Heart right ventricle (tissue), 16 donors: ENCODE measurements around the gene GTPBP10. TPM values are rescaled to one million over a fixed set of nuclear protein-coding genes. Genes with fewer than 3 reads are reported as not detected.

ENCODE experiments used
- ATAC-seq, 8 donors: fragments of 200-7000 bp; cut with Tn5 transposase; one replicate each; pipeline ENCODE4 v1.9.1; 2020; ENCODE audit warnings: mild to moderate bottlenecking in 8 of 8, moderate library complexity in 8 of 8, moderate number of reproducible peaks in 1 of 8
- DNase-seq, 2 donors: peaks; one replicate each; pipeline ENCODE4 v3.0.0-alpha.2; 2020
- H3K27ac ChIP-seq, 10 donors: fragments of 200-600 bp; sonication (generic) in 2 of 10; one replicate each; pipeline versions ENCODE4 v1.5.0 to v1.8.0; 2020 to 2022; ENCODE audit warnings: mild to moderate bottlenecking in 3 of 10
- H3K27me3 ChIP-seq, 7 donors: fragments of 200-600 bp; one replicate each; pipeline ENCODE4 v1.8.0; 2021 to 2022; ENCODE audit warnings: mild to moderate bottlenecking in 2 of 7
- H3K36me3 ChIP-seq, 9 donors: fragments of 200-600 bp; sonication (generic) in 1 of 9; one replicate each; pipeline versions ENCODE4 v1.5.0 to v1.8.0; 2020 to 2022; ENCODE audit warnings: mild to moderate bottlenecking in 2 of 9
- H3K4me1 ChIP-seq, 9 donors: fragments of 200-600 bp; sonication (generic) in 1 of 9; one replicate each; pipeline versions ENCODE4 v1.5.0 to v1.8.0; 2020 to 2022; ENCODE audit warnings: mild to moderate bottlenecking in 4 of 9
- H3K4me3 ChIP-seq, 10 donors: fragments of 200-600 bp; sonication (generic) in 2 of 10; one replicate each; pipeline versions ENCODE4 v1.5.0 to v1.8.0; 2020 to 2022; ENCODE audit warnings: mild to moderate bottlenecking in 7 of 10, moderate library complexity in 2 of 10
- H3K9me3 ChIP-seq, 11 donors: fragments of 200-600 bp in 10 of 11; sonication (generic) in 2 of 11; one replicate each; pipeline versions ENCODE4 v1.5.0 to v1.8.0; 2013 to 2022; ENCODE audit warnings: mild to moderate bottlenecking in 2 of 11, control low read depth in 1 of 11, moderate library complexity in 1 of 11
- WGBS, 2 donors: extraction: QIAGEN DNeasy Blood & Tissue Kit; methylation state at CpG; one replicate each; pipeline ENCODE4 v1.1.7; 2013; ENCODE audit warnings: inconsistent platforms in 1 of 2; 5-methylcytosine and 5-hydroxymethylcytosine counted together
- intact Hi-C, 10 donors: fragments of 100-400 bp; cut with DNase I; formaldehyde crosslinking; loops; one replicate each; pipeline versions ENCODE4 v1.11.1 to v1.14.2; 2022
- polyA plus RNA-seq, 2 donors: library from polyadenylated mRNA; stranded (reverse); fragments of 200-250 nt; gene quantifications; one replicate each; pipeline ENCODE4 v1.2.3, GENCODE V29; 2013
- total RNA-seq, 10 donors: library from RNA; stranded (reverse); fragmentation: NEBNext Ultra II Directional in 3 of 10; extraction: Animal tissue kit (Norgen Biotek cat#: 25700) in 3 of 10; gene quantifications; one replicate each; pipeline versions ENCODE4 v1.2.1 to v1.2.4, GENCODE V29; 2021 to 2023
- TF ChIP-seq, protein P1 (sequence below), 9 donors: fragments of 200-600 bp; sonication (generic) in 2 of 9; IDR thresholded peaks; one replicate each; pipeline versions ENCODE4 v1.5.0 to v1.8.0; 2021 to 2022; ENCODE audit warnings: antibody characterized with exemption in 9 of 9, mild to moderate bottlenecking in 5 of 9, moderate library complexity in 1 of 9
- donor health status: Arrhythmogenic right ventricular cardiomyopathy.
- donor health status: ischemic (EF 13 %, LVEDD 7.1; RV severe dilation, severe dysfunction).
- donor health status: healthy with polysubstance abuse.
- donor health status: DM: no; HTN: yes; CAD: no.
- donor health status: DM: no; HTN: no; CAD: no.
- donor health status: ischemic (EF 25% LVEDD 6.9; RV normal size, moderate dysfunction).
- donor health status: ischemic (EF 25% LVEDD 5.7; RV mildly dilated, moderate dysfunction).
- donor health status: healthy.
- donor health status: DM: yes; HTN: yes; CAD: no.
- donor health status: Ischemic cardiomyopathy.
- donor health status: ischemic (EF 35%, LVEDD 5.7; RV mildly dilated, moderate dysfunction).
- donor health status: nonischemic (EF 11% LVEDD 7.7; RV severe dilation, severe dysfunction).
- donor health status: DM: yes; HTN: yes; CAD: no.
- donor health status: PGD.
- donor health status: ischemic (EF 29% LVEDD 5.4; RV normal size, mild dysfunction).
- donor health status: nonischemic (EF 23%, LVEDD 6.1; RV moderate dilation, normal function).

Gene GTPBP10
- total and polyA plus RNA-seq, 12 donors: 15.5 to 27.6 (median 23.4) TPM

DNA sequence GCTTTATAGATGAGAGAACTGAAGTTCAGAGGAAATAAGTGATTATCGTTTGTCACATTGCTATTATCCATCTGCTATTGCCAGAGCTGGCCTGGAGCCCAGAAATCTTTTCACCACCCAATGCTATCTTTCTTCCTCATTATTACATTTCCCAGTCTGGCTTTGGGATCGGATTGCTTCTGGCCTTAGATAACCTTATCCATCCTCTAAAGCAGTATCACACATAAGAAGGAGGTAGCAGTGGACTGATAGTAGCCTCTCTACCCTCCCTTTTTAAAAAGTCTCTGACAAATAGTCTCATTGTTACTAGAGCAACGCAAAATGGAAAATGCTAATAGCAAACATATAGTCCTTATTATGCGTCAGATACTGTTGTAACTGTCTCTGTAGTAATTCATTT, 55.5 kb downstream of the GTPBP10 start:
- Histone ChIP-seq H3K4me1 (peaks cover 0 to 34% (median 22%) of the 10 kb centered on the region in 9 donors), H3K4me3 (no peak overlapping the region), H3K27me3 (no peaks in the 10 kb centered on the region), H3K36me3 (peaks cover 0 to 19% (median 8%) of the 10 kb centered on the region in 9 donors), H3K27ac (no peak overlapping the region), H3K9me3 (peaks cover 0 to 13% (median 0%) of the 10 kb centered on the region in 11 donors)
- intact Hi-C loops: loop anchor here in 5 of 10 donors (2.0 to 10.0 kb wide), 3 partner anchors 55 to 157 kb away; partner anchors contain the start of genes GTPBP10 (in 4 of the 5) and CFAP69 (in 1 of the 5)
- TF ChIP-seq, protein P1, sequence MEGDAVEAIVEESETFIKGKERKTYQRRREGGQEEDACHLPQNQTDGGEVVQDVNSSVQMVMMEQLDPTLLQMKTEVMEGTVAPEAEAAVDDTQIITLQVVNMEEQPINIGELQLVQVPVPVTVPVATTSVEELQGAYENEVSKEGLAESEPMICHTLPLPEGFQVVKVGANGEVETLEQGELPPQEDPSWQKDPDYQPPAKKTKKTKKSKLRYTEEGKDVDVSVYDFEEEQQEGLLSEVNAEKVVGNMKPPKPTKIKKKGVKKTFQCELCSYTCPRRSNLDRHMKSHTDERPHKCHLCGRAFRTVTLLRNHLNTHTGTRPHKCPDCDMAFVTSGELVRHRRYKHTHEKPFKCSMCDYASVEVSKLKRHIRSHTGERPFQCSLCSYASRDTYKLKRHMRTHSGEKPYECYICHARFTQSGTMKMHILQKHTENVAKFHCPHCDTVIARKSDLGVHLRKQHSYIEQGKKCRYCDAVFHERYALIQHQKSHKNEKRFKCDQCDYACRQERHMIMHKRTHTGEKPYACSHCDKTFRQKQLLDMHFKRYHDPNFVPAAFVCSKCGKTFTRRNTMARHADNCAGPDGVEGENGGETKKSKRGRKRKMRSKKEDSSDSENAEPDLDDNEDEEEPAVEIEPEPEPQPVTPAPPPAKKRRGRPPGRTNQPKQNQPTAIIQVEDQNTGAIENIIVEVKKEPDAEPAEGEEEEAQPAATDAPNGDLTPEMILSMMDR (IDR thresholded peaks at IDR 0.05): no peak
- DNase-seq (no peak), ATAC-seq (no peak)
- 21 to 26% methylated on average over 4 of the region's 4 CpGs for WGBS, 2 donors

- ATAC-seq (no peak), DNase-seq (no peak)
- intact Hi-C loops: loop anchor here in 5 of 10 donors (2.0 to 10.0 kb wide), 3 partner anchors 55 to 158 kb away; partner anchors contain the start of genes GTPBP10 (in 4 of the 5) and CFAP69 (in 1 of the 5)
- TF ChIP-seq, protein P1 (IDR thresholded peaks at IDR 0.05): no peak
- Histone ChIP-seq H3K27ac (peak overlapping the region in 9 of 10 donors; percentile 81 to 92 (median 89)), H3K27me3 (no peaks in the 10 kb centered on the region), H3K9me3 (peaks cover 0 to 13% (median 0%) of the 10 kb centered on the region in 11 donors), H3K36me3 (peaks cover 0 to 27% (median 13%) of the 10 kb centered on the region in 9 donors), H3K4me1 (peaks cover 0 to 41% (median 26%) of the 10 kb centered on the region in 9 donors), H3K4me3 (peak overlapping the region; percentile 50 to 85 (median 64))
- WGBS, 2 donors: 17 to 28% methylated on average over 1 of the region's 1 CpG
Measured at GRCh38 chr7:90402785-90403173, 56.3 kb downstream of the GTPBP10 start.

DNA sequence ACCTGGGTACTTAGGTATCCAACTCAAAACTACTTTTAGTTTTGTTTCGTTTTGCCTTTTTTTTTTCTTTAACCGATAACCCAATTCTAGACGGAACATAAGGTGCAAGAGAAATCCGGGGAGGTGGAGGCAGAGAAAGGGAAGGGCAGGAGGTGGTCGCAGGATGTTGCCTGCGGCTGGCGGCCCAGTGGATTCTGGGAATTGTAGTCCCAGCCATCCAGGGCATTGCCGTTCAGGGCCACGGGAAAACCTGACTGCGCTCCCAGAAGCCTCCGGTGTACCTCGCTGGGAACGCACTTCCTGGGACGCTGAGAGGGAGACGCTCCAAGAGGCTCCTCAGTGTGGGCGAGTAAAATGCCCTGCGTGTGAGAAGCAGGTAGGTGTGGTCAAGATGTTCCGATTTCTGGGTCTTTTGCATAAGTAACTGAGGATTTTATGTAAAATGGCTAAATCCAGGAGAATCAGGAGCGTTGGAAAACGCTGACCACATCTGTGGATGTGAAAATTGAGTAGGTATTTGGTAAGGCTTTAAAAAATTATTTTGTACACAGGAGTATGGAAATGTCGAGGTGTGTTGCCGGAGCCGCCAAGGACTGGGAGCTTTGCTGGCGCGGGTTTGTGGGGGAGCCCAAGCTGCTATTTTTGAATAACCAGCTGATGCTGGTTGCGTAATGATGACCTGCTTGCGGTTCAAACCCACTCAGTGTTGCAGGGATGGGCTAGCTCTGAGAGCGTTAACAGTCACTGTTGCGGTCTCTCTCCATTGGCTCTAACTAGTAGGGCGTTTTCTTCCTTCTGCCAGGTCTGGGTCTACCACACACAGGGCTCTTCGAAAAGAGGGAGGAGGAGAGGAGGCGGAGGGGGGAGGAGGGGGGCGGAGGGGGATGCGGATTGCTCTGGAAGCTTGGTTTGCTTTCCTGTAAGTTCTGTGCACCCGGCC, 56.9 kb downstream of the GTPBP10 start, which contains the start of gene CLDN12:
Gene CLDN12, plus strand, starts transcription at position 288 of the 940 bp plus-strand sequence. CDS start 9,216 bp downstream, outside the sequence.
- peak; percentile 81 to 89 for DNase-seq
- WGBS, 2 donors: 0 to 1% methylated on average over 35 of the region's 35 CpGs
- TF ChIP-seq, protein P1 (IDR thresholded peaks at IDR 0.05): no peak
- Histone ChIP-seq H3K36me3 (peaks cover 0 to 33% (median 13%) of the 10 kb centered on the region in 9 donors), H3K9me3 (peaks cover 0 to 13% (median 0%) of the 10 kb centered on the region in 11 donors), H3K4me3 (peak within 1 kb of the TSS; percentile 50 to 85 (median 64)), H3K27me3 (no peaks in the 10 kb centered on the region), H3K27ac (peak within 1 kb of the TSS; percentile 64 to 92 (median 88)), H3K4me1 (peaks cover 0 to 44% (median 26%) of the 10 kb centered on the region in 9 donors)
- intact Hi-C loops: loop anchor here in 5 of 10 donors (2.0 to 10.0 kb wide), 3 partner anchors 56 to 159 kb away; partner anchors contain the start of genes GTPBP10 (in 4 of the 5) and CFAP69 (in 1 of the 5)
- ATAC-seq: peak; percentile 94 to 98 (median 96)

- H3K9me3 ChIP-seq: peaks cover 0 to under 1% (median 0%) of the 10 kb centered on the region in 11 donors
- peak overlapping the region in 8 of 10 donors; percentile 50 to 85 (median 65) for H3K4me3 ChIP-seq
- H3K4me1 ChIP-seq: peaks cover 0 to 52% (median 27%) of the 10 kb centered on the region in 9 donors
- H3K27ac ChIP-seq: peak overlapping the region in 9 of 10 donors; percentile 4 to 91 (median 87)
- TF ChIP-seq, protein P1 (IDR thresholded peaks at IDR 0.05): no peak
- DNase-seq (no peak), ATAC-seq (no peak)
- 82 to 83% methylated on average over 4 of the region's 4 CpGs for WGBS, 2 donors
- no peaks in the 10 kb centered on the region for H3K27me3 ChIP-seq
- intact Hi-C loops: loop anchor here in 3 of 10 donors (5.0 to 10.0 kb wide), 2 partner anchors 57 to 160 kb away; partner anchors contain the start of genes GTPBP10 (in 2 of the 3) and CFAP69 (in 1 of the 3)
- peaks cover 0 to 47% (median 18%) of the 10 kb centered on the region in 9 donors for H3K36me3 ChIP-seq
Measured at GRCh38 chr7:90404777-90405176, 58.3 kb downstream of the GTPBP10 start.
